Activated T-cell treated with anti-CD3 and anti-CD28 coated beads, Interleukin-2, amount 50 U/mL, for 72 hours (primary cell): ENCODE results near the gene SPAAR. TPM values are rescaled to one million over a fixed set of nuclear protein-coding genes. Genes with fewer than 3 reads are reported as not detected.
A peak's percentile ranks its signal among the peaks of the same experiment; 100 is the strongest.
"Not testable (repeated sequence)": the region's sequence is repeated elsewhere in the genome, so short reads cannot be mapped to it uniquely, and the experiment has no call there.

Experiments used
- ATAC-seq, 2 donors: fragments of 150-1000 bp; cut with Tn5 transposase; replicated peaks in 1 of 2; 2 replicates each; pipeline ENCODE4 v1.10.0; 2021; ENCODE audit warnings: moderate library complexity in 2 of 2, mild to moderate bottlenecking in 1 of 2
- DNase-seq, 2 donors: peaks; one replicate each; pipeline ENCODE4 v3.0.0; 2021 to 2022; ENCODE audit warnings: mixed read lengths in 1 of 2
- H3K27ac Mint-ChIP-seq: one replicate; pipeline ENCODE4 v1.8.0; 2022; ENCODE audit warnings: mild to moderate bottlenecking, moderate library complexity, mixed read lengths
- H3K27me3 Mint-ChIP-seq: one replicate; pipeline ENCODE4 v1.8.0; 2022; ENCODE audit warnings: low read depth, mixed read lengths
- H3K36me3 Mint-ChIP-seq, 2 donors: one replicate each; pipeline ENCODE4 v1.8.0; 2022; ENCODE audit warnings: mixed read lengths in 2 of 2, mild to moderate bottlenecking in 1 of 2; ENCODE audit not compliant: insufficient read depth in 2 of 2
- H3K4me1 Mint-ChIP-seq: one replicate; pipeline ENCODE4 v1.8.0; 2022; ENCODE audit warnings: low read depth, mixed read lengths
- H3K4me3 Mint-ChIP-seq, 2 donors: one replicate each; pipeline ENCODE4 v1.8.0; 2022; ENCODE audit warnings: mild to moderate bottlenecking in 2 of 2, mixed read lengths in 2 of 2, moderate library complexity in 2 of 2
- H3K9me3 Mint-ChIP-seq, 2 donors: one replicate each; pipeline ENCODE4 v1.8.0; 2022; ENCODE audit warnings: mixed read lengths in 2 of 2
- total RNA-seq, 2 donors: library from RNA; stranded (reverse); gene quantifications; one replicate each; pipeline ENCODE4 v1.2.3, GENCODE V29; 2022

Gene SPAAR
- total RNA-seq, 2 donors from 2014 or later = not detected

DNA sequence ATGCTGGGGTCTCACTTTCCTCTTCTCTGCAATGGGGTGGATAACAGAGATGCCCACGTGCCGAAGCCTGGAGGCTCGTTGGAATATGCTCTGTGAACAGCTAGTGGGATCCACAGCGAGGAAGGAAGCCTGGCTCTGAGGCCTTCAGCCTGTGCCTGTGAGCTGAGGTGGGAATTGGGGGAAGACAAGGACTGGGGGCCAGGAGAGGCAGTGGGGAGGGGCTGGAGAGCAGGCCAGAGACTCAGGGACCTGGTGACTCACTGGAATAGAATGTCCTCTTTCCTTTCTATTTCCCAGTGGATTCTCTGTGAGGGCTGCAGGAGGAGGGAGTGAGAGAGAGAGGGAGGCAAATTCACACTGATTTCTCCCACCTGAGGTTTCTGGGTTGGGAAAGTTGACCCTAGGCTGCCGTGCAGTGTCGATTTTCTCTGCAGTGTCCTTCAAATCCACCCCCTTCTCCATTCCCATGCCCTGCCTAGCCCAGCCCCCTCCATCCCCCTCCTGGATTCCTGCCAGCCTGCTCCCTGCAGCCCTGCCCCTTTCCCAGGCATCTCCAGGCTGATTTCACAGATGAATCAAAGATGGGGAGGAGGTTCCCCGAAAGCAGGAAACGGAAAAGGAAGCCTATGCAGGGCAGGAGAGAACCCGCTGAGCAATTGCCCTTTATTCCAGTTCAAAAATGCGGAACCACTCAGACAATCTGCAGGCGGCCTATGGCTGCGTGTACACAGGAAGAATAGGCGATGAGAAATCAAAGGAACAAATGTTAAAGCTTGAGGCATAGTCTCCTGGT, 1.4 kb upstream of the SPAAR start:
- H3K9me3 Mint-ChIP-seq = no peaks in the 10 kb centered on the region
- DNase-seq = no peak
- H3K36me3 Mint-ChIP-seq = no peaks in the 10 kb centered on the region
- no peak overlapping the region for H3K4me3 Mint-ChIP-seq
- ATAC-seq = no peak
- H3K27ac Mint-ChIP-seq = no peak overlapping the region
- H3K27me3 Mint-ChIP-seq = no peaks in the 10 kb centered on the region
- peaks cover 38% of the 10 kb centered on the region for H3K4me1 Mint-ChIP-seq

DNA sequence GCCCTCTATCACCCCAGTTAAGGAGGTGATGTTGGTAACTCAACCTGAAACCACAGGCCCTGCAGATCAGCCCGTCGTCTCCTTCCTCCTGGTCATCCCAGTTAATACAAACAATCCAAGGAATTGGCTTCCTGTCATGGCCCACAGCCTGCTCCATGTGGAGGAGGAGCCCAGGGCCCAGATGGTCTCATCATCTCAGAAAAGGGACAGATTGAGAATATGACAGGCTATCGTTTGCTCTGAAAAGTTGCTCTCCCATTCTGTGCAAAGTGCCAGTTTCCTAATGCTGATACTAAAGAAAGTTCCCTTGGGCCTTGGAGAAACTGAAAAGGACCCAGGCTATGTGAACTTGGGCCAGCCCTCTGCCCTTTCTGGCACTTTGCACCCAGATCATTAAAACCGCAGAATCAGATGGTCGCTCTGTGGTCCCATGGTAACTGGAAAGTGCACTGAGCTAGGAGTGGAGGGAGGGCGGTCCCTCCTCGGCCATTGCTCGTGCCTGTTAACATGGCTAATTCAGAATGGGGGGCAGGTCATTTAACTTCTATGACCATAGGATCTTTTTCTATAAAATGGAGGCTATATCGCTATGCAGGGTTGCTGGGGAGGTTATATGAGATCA, 675 bp upstream of the SPAAR start:
- H3K27me3 Mint-ChIP-seq = no peaks in the 10 kb centered on the region
- H3K9me3 Mint-ChIP-seq = no peaks in the 10 kb centered on the region
- no peak for DNase-seq
- H3K36me3 Mint-ChIP-seq = no peaks in the 10 kb centered on the region
- H3K4me1 Mint-ChIP-seq = peaks cover 38% of the 10 kb centered on the region
- no peak overlapping the region for H3K27ac Mint-ChIP-seq
- no peak for ATAC-seq
- no peak overlapping the region for H3K4me3 Mint-ChIP-seq

DNA sequence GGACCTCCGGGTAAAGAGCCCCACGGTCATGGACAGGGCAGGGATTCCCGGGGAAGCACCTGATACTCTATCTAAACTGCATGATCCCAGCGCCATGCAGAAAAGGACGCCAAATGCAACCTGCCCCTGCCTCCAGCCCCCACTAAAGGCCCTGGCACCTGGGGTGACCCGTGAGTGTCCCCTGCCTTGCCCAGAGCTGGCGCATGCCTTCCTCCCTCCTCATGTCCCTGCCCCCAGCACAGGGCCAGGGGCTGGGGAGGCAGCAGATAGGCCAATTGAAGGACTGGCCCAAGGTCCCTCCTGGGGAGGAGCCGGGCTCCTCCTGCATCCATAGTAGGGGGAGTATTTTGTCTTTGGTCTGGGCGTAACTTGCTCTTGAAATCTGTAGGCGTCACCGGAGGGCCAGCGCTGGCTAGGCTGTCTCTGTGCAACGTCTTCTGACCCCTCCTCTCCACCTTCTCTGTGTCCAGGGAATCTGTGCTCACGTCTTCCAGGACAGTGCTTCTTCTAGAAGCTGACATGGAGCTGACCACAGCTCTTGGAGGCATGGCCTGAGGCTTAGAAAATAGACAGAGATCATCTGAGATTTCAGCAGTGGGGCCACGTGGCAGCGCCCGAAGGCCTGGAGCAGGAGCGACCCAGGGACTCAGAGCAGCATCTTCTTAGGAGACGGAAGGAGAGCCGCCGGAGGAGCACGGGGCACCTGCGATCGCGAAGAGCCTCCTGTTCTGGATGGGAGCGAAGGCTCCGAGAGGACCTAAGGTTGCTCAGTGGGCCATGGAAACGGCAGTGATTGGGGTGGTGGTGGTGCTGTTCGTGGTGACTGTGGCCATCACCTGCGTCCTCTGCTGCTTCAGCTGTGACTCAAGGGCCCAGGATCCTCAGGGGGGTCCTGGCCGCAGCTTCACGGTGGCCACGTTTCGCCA, 660 bp downstream of the SPAAR start:
- Mint-ChIP-seq H3K36me3 (no peaks in the 10 kb centered on the region), H3K27ac (no peak overlapping the region), H3K27me3 (no peaks in the 10 kb centered on the region), H3K4me3 (no peak overlapping the region), H3K9me3 (no peaks in the 10 kb centered on the region), H3K4me1 (peaks cover 38% of the 10 kb centered on the region)
- DNase-seq (no peak), ATAC-seq (no peak)

DNA sequence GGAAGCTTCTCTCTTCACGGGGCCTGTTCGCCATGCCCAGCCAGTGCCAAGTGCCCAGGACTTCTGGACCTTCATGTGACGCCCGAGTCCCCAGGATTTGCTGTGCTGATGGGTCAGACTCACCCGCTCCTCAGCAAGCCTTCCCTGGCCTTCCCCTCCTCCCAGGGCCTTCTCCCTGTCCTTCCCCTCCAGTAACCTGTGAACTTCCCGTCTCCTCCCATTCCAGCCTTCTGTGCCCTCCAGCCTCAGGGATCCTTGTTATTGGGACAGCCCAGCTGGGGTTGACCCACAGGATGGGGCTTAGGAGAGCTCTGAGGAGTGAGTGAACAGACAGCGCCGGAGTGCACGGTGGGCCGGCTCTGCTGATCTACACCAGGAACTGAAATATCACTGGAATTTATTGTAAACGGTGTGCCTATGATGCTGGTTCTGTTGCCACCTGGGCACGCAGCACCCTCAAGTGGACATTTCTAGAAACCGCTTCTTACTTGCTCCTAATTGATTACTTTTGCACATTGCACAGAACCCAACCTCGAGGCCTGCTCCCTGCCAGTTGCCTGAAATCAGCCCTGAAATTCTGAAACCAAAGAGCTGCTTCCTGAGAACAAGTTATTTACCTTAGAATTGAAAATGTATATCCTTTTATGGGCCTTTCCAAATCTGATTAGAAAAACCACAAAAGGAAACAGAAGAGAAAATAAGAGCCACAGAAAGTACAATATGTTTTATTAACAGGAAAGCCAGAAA, 1.5 kb downstream of the SPAAR start:
- H3K4me3 Mint-ChIP-seq = peak overlapping the region; percentile 47 to 62
- ATAC-seq (peak; percentile 57 to 73), DNase-seq (peak; percentile 42 to 44)
- peak overlapping the region; percentile 49 for H3K27ac Mint-ChIP-seq
- peaks cover 38% of the 10 kb centered on the region for H3K4me1 Mint-ChIP-seq
- no peaks in the 10 kb centered on the region for H3K9me3 Mint-ChIP-seq
- H3K36me3 Mint-ChIP-seq = no peaks in the 10 kb centered on the region
- H3K27me3 Mint-ChIP-seq = no peaks in the 10 kb centered on the region

DNA sequence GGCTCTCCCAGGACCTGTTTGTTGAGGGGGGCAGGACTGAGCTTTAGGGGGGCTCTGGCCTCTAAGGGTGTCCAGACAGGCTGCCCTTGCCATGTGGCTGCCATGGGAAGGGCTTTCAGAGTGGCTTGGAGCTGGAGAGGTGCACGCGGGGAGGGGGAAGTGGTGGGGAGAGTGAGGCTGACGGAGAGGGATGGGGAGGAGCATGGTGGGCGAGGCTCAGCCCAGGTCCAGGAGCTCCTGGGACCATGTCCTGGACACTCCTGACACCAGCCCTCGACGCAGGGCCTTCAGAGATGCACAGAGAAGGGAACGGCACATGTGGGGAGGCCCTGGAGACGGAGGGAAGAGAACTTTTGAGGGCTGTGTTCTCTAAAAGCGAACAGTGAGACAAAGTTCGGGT, 2.4 kb downstream of the SPAAR start:
- H3K27me3 Mint-ChIP-seq = no peaks in the 10 kb centered on the region
- no peak overlapping the region for H3K4me3 Mint-ChIP-seq
- no peak overlapping the region for H3K27ac Mint-ChIP-seq
- DNase-seq (no peak), ATAC-seq (no peak)
- H3K36me3 Mint-ChIP-seq = no peaks in the 10 kb centered on the region
- H3K9me3 Mint-ChIP-seq = no peaks in the 10 kb centered on the region
- peaks cover 38% of the 10 kb centered on the region for H3K4me1 Mint-ChIP-seq

DNA sequence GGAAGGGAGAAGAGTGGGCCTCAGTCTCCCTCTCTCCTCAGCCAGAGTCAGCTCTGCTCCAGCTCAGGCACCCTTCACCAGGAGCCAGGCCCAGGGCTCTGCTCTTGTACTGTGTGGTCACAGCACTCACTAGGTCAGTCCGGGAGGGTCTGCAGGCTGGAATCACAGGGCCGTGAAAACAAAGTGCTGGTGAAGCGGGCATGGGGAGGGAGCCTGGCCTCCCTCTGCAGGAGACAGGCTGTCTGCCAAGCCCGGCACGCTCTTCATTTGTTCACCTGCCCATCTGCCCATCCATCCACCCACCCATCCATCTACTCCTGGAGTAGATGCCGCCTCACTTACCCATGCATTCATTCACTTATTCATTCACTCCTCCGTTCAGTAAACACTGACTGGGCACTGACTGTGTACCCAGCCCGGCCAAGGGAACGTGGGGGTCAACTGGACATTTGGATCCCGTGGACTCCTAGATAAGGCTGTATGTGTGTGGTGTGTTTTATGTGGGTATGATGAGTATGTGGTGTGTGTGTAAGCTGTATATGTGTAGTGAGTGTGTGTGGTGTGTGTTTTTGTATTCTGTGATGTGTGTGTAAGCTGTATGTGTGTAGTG, 3.6 kb downstream of the SPAAR start:
- H3K9me3 Mint-ChIP-seq = no peaks in the 10 kb centered on the region
- H3K36me3 Mint-ChIP-seq = no peaks in the 10 kb centered on the region
- ATAC-seq (no peak), DNase-seq (no peak)
- peaks cover 32% of the 10 kb centered on the region for H3K4me1 Mint-ChIP-seq
- H3K27ac Mint-ChIP-seq = no peak overlapping the region
- no peaks in the 10 kb centered on the region for H3K27me3 Mint-ChIP-seq
- H3K4me3 Mint-ChIP-seq = no peak overlapping the region

DNA sequence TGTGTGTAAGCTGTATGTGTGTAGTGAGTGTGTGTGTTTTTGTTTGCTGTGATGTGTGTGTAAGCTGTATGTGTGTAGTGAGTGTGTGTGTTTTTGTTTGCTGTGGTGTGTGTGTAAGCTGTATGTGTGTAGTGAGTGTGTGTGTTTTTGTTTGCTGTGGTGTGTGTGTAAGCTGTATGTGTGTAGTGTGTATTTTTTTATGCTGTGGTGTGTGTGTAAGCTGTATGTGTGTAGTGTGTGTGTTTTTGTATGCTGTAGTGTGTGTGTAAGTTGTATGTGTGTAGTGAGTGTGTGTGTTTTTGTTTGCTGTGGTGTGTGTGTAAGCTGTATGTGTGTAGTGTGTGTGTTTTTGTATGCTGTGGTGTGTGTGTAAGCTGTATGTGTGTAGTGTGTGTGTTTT, 4.1 kb downstream of the SPAAR start:
- not testable (repeated sequence) for H3K4me3 Mint-ChIP-seq, ATAC-seq, DNase-seq, H3K27ac Mint-ChIP-seq, H3K36me3 Mint-ChIP-seq, H3K9me3 Mint-ChIP-seq, H3K27me3 Mint-ChIP-seq
- peaks cover 27% of the 10 kb centered on the region for H3K4me1 Mint-ChIP-seq

DNA sequence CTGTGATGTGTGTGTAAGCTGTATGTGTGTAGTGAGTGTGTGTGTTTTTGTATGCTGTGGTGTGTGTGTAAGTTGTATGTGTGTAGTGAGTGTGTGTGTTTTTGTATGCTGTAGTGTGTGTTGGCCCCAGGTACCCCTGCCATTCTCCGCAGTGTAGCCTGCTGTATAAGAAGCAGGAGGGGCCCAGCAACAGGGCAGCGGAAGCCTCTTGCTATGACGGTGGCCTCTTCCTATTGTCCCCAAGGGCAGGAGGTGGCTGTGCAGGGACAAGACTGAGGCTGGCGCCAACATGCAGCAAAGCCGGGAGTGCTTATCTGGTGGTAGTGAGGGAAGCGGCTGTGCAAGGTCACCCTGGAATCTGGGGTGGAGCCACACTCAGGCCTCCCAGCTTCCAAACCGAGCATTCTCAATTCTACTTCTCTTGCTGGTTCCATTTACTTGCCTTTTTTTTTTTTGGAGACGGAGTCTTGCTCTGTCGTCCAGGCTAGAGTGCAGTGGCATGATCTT, 5.1 kb downstream of the SPAAR start:
- DNase-seq = no peak
- Mint-ChIP-seq H3K4me3 (no peak overlapping the region), H3K27me3 (no peaks in the 10 kb centered on the region), H3K27ac (no peak overlapping the region), H3K4me1 (peaks cover 18% of the 10 kb centered on the region), H3K36me3 (no peaks in the 10 kb centered on the region), H3K9me3 (no peaks in the 10 kb centered on the region)
- peak in 1 of 2 donors; percentile 48 for ATAC-seq

DNA sequence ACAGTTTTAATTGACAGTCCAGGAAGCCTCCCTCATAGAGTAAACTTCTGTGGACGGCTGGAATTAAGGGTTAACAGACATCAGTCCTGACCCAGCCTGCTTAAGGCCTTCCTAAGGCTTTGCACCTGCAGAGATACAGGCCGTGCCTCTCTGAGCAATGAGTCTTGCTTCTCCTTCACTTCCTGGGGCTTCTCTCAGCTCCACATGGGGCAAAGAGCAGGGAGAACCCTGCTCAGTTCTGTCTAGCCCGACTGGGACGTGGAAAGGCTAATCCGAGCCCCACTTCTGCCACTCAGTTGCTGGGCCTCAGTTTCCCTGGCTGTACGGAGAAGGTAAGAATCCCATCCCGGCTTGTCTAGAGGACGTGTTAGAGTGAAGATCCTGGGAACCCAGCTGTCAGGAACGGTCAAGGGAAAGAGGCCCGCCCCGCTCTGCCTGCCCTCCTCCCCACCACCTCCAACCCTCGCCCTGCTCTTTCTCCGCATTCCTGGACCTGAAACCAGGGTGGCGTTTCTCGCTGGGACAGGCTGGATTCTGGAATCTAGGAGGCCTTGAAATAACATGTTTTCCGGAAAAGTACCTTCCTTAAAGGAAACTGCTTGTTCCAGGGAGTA, 6.5 kb downstream of the SPAAR start:
- H3K4me1 Mint-ChIP-seq = peaks cover 6% of the 10 kb centered on the region
- ATAC-seq = no peak
- no peak for DNase-seq
- no peak overlapping the region for H3K27ac Mint-ChIP-seq
- H3K27me3 Mint-ChIP-seq = no peaks in the 10 kb centered on the region
- no peak overlapping the region for H3K4me3 Mint-ChIP-seq
- no peaks in the 10 kb centered on the region for H3K9me3 Mint-ChIP-seq
- no peaks in the 10 kb centered on the region for H3K36me3 Mint-ChIP-seq

DNA sequence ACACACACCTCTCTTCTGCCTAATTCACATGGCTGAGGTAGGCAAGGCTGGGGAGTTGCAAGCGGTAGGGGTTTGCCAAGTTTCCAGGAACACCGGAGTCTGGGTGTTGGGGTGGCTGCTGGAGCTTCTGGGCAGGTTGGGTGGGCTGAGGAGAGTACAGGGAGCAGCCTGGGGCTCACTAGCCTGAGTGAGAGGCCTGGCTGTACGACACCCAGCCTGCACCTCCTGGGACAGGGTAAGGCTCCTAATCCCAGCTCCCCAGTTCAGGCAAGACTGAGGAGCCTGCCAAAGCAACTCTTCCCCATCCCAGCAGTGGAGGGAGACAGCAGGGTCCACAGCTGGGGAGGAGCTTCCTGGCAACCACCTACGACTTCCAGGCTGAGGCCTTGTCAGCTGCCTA, 8.0 kb downstream of the SPAAR start:
- ATAC-seq = no peak
- H3K27me3 Mint-ChIP-seq = no peaks in the 10 kb centered on the region
- H3K4me3 Mint-ChIP-seq = no peak overlapping the region
- DNase-seq = no peak
- no peaks in the 10 kb centered on the region for H3K36me3 Mint-ChIP-seq
- no peaks in the 10 kb centered on the region for H3K9me3 Mint-ChIP-seq
- no peaks in the 10 kb centered on the region for H3K4me1 Mint-ChIP-seq
- no peak overlapping the region for H3K27ac Mint-ChIP-seq

DNA sequence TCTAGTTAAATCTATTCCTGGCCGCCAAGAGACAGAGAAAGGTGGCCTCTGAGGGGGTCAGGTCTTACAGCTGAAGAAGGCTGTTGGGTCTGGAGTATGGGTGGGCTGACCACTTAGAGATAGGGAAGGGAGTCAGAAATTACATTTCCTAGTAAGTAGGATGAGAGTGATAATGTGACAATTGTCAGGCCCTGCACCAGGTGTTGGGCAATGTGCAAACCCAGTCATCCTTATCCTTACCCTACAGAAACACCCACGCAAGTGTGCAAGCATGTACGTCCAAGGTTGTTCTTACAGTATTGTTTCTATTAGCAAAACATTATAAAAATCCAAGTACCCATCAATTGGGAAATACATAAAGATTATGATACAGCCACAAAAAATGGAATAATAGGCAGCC, 9.5 kb downstream of the SPAAR start:
- Mint-ChIP-seq H3K27ac (no peak overlapping the region), H3K36me3 (no peaks in the 10 kb centered on the region), H3K4me1 (peaks cover 12% of the 10 kb centered on the region), H3K9me3 (no peaks in the 10 kb centered on the region), H3K27me3 (no peaks in the 10 kb centered on the region), H3K4me3 (no peak overlapping the region)
- ATAC-seq = no peak
- no peak for DNase-seq
